Neural progenitor cell (in vitro differentiated cells): ENCODE data around the gene DOK3.

ENCODE experiments used
- EZH2 ChIP-seq: fragments of 200-600 bp; sonication (generic); IDR thresholded peaks from 2 replicates; pipeline ENCODE4 v1.6.1; 2017; ENCODE audit warnings: antibody characterized with exemption, mild to moderate bottlenecking, moderate library complexity
- TF ChIP-seq, protein P1 (sequence below): fragments of 200-600 bp; sonication (generic); IDR thresholded peaks from 2 replicates; pipeline ENCODE4 v1.5.1; 2017; ENCODE audit warnings: antibody characterized with exemption, mild to moderate bottlenecking

DNA sequence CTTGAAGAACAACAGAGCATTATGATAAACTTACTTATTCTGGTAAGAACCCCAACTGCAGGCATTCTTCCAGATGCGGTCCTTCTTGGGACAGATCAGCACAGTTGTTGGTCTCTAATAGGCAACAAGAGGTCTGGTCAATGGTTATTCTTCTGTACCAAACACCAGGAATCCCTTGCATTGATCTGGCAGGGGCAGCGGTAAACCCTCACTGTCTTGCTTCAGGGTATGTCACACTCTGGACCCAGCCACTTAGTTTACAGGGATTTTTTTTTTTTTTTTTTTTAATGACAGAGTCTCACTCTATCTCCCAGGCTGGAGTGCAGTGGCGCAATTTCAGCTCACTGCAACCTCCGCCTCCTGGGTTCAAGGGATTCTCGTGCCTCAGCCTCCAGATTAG is 46.0 kb upstream of the DOK3 start:
- no peak for TF ChIP-seq EZH2
- TF ChIP-seq, protein P1, sequence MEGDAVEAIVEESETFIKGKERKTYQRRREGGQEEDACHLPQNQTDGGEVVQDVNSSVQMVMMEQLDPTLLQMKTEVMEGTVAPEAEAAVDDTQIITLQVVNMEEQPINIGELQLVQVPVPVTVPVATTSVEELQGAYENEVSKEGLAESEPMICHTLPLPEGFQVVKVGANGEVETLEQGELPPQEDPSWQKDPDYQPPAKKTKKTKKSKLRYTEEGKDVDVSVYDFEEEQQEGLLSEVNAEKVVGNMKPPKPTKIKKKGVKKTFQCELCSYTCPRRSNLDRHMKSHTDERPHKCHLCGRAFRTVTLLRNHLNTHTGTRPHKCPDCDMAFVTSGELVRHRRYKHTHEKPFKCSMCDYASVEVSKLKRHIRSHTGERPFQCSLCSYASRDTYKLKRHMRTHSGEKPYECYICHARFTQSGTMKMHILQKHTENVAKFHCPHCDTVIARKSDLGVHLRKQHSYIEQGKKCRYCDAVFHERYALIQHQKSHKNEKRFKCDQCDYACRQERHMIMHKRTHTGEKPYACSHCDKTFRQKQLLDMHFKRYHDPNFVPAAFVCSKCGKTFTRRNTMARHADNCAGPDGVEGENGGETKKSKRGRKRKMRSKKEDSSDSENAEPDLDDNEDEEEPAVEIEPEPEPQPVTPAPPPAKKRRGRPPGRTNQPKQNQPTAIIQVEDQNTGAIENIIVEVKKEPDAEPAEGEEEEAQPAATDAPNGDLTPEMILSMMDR, result no peak
